Stimulated activated CD4-positive, alpha-beta T cell treated with anti-CD3 and anti-CD28 coated beads, Interleukin-1b, Interleukin-23, amount 100 ng/mL, for 24 hours (primary cell): Measurements from ENCODE around the gene CACNG3.

Experiments used
- DNase-seq, 4 experiments: peaks; one replicate each; pipeline ENCODE4 v3.0.0-alpha.2; 2020; ENCODE audit warnings: low read depth in 4 of 4, low spot score in 1 of 4

The CACNG3 gene

DNA sequence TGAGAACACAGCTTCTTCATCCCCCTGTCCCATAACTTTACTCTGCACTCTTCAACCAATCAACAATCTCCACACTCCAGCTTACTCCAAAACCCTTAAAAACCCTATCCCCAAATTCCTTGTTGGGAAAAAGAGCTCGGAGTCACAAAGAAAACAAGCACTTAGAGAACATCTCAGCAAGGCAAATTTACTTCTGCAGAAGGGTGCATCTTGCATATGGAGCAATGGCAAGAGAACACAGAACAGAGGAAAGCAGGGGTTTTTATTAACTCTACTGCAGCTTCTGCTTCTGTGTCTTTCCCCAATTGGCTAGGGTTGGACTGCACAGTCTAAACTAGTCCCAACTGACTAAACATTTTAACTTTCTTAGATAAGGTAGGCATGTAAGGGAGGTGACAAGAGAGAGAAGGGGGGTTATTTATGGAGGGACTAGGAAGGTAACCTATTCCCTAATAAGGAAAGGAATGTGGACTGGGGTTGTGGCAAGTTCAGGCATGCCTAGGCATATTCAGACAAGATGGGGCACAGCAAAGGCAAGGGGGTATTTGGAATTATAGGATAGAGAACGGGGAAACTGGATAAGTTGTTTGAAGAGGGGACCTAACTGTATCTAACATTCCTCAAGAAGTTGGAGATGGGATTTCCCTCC, 125.5 kb downstream of the CACNG3 start:
- no peak for DNase-seq

- DNase-seq, result no peak
Measured at GRCh38 chr16:24382762-24383407, 126.8 kb downstream of the CACNG3 start.

- no peak for DNase-seq
Measured at GRCh38 chr16:24394341-24394740, 138.2 kb downstream of the CACNG3 start.

DNA sequence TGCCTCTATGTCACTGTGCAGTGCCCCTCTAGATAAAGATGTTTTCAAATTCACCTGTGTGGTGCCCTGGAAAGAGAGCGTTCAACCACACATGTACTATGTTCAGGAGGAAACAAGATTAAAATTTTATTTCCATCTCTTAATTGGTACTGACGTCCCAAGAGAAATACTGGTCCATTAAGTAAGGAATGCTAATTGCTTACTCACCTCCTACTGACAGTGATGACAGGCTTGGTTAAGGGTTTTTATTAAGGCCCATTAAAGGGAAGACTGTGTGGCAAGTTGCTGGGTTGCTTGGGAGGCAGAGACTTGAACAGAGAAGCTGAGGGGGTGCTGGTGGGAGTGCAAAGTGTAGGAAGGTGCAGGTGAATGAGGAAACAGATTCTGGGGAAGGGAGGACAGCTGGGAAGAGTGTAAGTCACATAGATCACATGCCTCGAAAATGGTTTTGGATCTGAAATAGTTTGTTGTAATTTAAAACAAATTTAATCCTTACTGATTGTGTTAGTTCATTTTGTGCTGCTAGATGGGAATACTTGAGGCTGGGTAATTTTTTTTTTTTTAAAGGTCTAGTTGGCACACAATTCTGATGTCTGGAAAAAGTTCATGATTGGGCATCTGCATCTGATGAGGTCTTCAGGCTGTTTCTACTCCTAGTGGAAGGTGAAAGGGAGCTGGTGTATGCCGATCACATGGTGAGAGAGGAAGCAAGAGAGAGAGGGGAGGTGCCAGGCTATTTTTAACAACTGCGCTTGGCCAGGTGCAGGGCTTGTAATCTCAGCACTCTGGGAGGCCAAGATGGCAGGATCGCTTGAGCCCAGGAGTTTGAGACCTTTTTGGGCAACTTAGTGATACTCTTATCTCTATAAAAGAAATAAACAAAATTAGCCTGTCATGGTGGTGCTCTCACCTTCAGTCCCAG, 140.5 kb downstream of the CACNG3 start:
- no peak for DNase-seq

DNA sequence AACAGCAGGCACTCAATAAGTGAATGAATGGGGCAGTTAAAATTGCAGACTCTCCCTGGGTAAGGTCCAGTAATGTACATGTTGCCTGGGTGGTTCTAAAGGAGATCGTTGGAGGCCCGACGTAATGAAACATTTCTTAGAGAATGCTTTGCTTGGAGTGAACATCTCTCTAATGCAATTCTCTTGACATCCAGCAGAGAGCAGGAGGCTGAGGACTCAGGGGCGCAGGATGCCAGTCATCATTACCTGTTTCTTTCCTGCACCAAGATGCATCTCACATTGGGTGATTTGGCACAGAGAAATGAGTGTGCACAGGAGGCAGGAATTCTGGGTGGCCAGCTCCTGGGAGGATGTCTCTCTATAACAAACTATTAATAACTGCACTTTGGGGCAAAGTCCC, 152.9 kb downstream of the CACNG3 start:
- DNase-seq, result no peak
